HEK293 (cell line): Measurements from ENCODE around the gene IL2RA.

Experiments
- CTCF ChIA-PET: fragments of 350-600 bp; formaldehyde crosslinking; extraction: SDS; loops from one replicate; lab custom pipeline; 2021; ENCODE audit warnings: antibody characterized with exemption; lab: Yijun Ruan, JAX
- POLR2A ChIA-PET: fragments of 300-600 bp; formaldehyde crosslinking; extraction: SDS; loops from one replicate; lab custom pipeline; 2020; ENCODE audit warnings: antibody characterized with exemption, inconsistent platforms; lab: Yijun Ruan, JAX
- H3K27ac ChIP-seq: fragments of 200-500 bp; sonication (Bioruptor generic); 2 replicates; pipeline ENCODE4 v1.5.1; 2014; ENCODE audit warnings: low read depth, low read length, control low read depth, inconsistent platforms; ENCODE audit errors: extremely low read depth
- H3K36me3 ChIP-seq, 2 experiments: fragments of 200-500 bp in 1 of 2; sonication (Bioruptor generic) in 1 of 2; 1 replicate in 1 of 2; 2 replicates in 1 of 2; pipeline ENCODE4 v1.5.1; 2014 to 2017; ENCODE audit warnings: inconsistent platforms in 2 of 2, low read length in 2 of 2; ENCODE audit not compliant: control insufficient read depth in 2 of 2, insufficient read depth in 1 of 2
- H3K4me1 ChIP-seq: fragments of 200-500 bp; sonication (Bioruptor generic); 2 replicates; pipeline ENCODE4 v1.5.1; 2014; ENCODE audit warnings: mild to moderate bottlenecking, low read length, inconsistent platforms; ENCODE audit not compliant: control insufficient read depth, insufficient read depth
- H3K4me3 ChIP-seq: 2 replicates; pipeline ENCODE4 v1.5.1; 2011; ENCODE audit warnings: low read depth, mild to moderate bottlenecking, control low read depth, low read length, moderate library complexity
- H3K9me3 ChIP-seq: fragments of 200-500 bp; sonication (Bioruptor generic); 2 replicates; pipeline ENCODE4 v1.5.1; 2014; ENCODE audit warnings: low read depth, low read length, inconsistent platforms; ENCODE audit not compliant: control insufficient read depth, insufficient read depth
- MEIS1 ChIP-seq: sonication (generic); formaldehyde crosslinking; IDR thresholded peaks from 2 replicates; pipeline ENCODE4 v1.8.1; 2022; ENCODE audit warnings: missing genetic modification reagents, mild to moderate bottlenecking, borderline replicate concordance
- SALL2 ChIP-seq: fragments of 450-650 bp; formaldehyde crosslinking; IDR thresholded peaks from 2 replicates; pipeline ENCODE4 v1.5.0; 2017; ENCODE audit warnings: missing biosample characterization, mild to moderate bottlenecking, missing genetic modification characterization, borderline replicate concordance
- ZBTB1 ChIP-seq: fragments of 450-650 bp; formaldehyde crosslinking; IDR thresholded peaks from 2 replicates; pipeline ENCODE4 v1.5.1; 2016; ENCODE audit warnings: missing biosample characterization, missing genetic modification characterization
- ZNF10 ChIP-seq: fragments of 450-650 bp; formaldehyde crosslinking; IDR thresholded peaks from 2 replicates; pipeline ENCODE4 v1.5.1; 2017; ENCODE audit warnings: missing biosample characterization, missing genetic modification characterization
- ZNF146 ChIP-seq: fragments of 450-650 bp; formaldehyde crosslinking; IDR thresholded peaks from 2 replicates; pipeline ENCODE4 v1.5.1; 2016; ENCODE audit warnings: missing biosample characterization, missing genetic modification characterization
- ZNF366 ChIP-seq: fragments of 450-650 bp; formaldehyde crosslinking; conservative IDR thresholded peaks from 2 replicates; pipeline ENCODE4 v1.5.1; 2016; ENCODE audit warnings: missing biosample characterization, missing genetic modification characterization
- ZNF510 ChIP-seq: fragments of 450-650 bp; formaldehyde crosslinking; IDR thresholded peaks from 2 replicates; pipeline ENCODE4 v1.5.1; 2018; ENCODE audit warnings: mild to moderate bottlenecking, missing genetic modification characterization, missing biosample characterization; ENCODE audit not compliant: insufficient replicate concordance
- ZNF624 ChIP-seq: fragments of 450-650 bp; formaldehyde crosslinking; IDR thresholded peaks from 2 replicates; pipeline ENCODE4 v1.5.1; 2017; ENCODE audit warnings: missing biosample characterization, missing genetic modification characterization
- ZNF747 ChIP-seq: fragments of 450-650 bp; formaldehyde crosslinking; IDR thresholded peaks from 2 replicates; pipeline ENCODE4 v1.5.1; 2016; ENCODE audit warnings: missing biosample characterization, missing genetic modification characterization
- ZNF792 ChIP-seq: fragments of 450-650 bp; formaldehyde crosslinking; IDR thresholded peaks from 2 replicates; pipeline ENCODE4 v1.5.1; 2016; ENCODE audit warnings: missing biosample characterization, missing genetic modification characterization
- ZNF843 ChIP-seq: fragments of 450-650 bp; formaldehyde crosslinking; IDR thresholded peaks from 2 replicates; pipeline ENCODE4 v1.5.1; 2016; ENCODE audit warnings: missing biosample characterization, missing genetic modification characterization
- ZXDB ChIP-seq: fragments of 450-650 bp; formaldehyde crosslinking; IDR thresholded peaks from 2 replicates; pipeline ENCODE4 v1.5.1; 2016; ENCODE audit warnings: missing biosample characterization, missing genetic modification characterization
- TF ChIP-seq, protein P1 (sequence below): fragments of 450-650 bp; formaldehyde crosslinking; IDR thresholded peaks from 2 replicates; pipeline ENCODE4 v1.5.1; 2016; ENCODE audit warnings: missing biosample characterization, missing genetic modification characterization
- TF ChIP-seq, protein P2 (sequence below): fragments of 450-650 bp; formaldehyde crosslinking; IDR thresholded peaks from 2 replicates; pipeline ENCODE4 v1.5.1; 2016; ENCODE audit warnings: missing biosample characterization, missing genetic modification characterization, borderline replicate concordance
- TF ChIP-seq, protein P3 (sequence below): fragments of 450-650 bp; formaldehyde crosslinking; IDR thresholded peaks from 2 replicates; pipeline ENCODE4 v1.5.1; 2016; ENCODE audit warnings: missing biosample characterization, missing genetic modification characterization
- TF ChIP-seq, protein P4 (sequence below): fragments of 450-650 bp; formaldehyde crosslinking; IDR thresholded peaks from 2 replicates; pipeline ENCODE4 v1.5.1; 2017; ENCODE audit warnings: missing biosample characterization, missing genetic modification characterization
- TF ChIP-seq, protein P5 (sequence below): fragments of 450-650 bp; formaldehyde crosslinking; IDR thresholded peaks from 2 replicates; pipeline ENCODE4 v1.5.1; 2016; ENCODE audit warnings: missing biosample characterization, missing genetic modification characterization
- TF ChIP-seq, protein P6 (sequence below): fragments of 450-650 bp; formaldehyde crosslinking; IDR thresholded peaks from 2 replicates; pipeline ENCODE4 v1.5.1; 2016; ENCODE audit warnings: missing biosample characterization, missing genetic modification characterization, low read depth

The IL2RA gene

DNA sequence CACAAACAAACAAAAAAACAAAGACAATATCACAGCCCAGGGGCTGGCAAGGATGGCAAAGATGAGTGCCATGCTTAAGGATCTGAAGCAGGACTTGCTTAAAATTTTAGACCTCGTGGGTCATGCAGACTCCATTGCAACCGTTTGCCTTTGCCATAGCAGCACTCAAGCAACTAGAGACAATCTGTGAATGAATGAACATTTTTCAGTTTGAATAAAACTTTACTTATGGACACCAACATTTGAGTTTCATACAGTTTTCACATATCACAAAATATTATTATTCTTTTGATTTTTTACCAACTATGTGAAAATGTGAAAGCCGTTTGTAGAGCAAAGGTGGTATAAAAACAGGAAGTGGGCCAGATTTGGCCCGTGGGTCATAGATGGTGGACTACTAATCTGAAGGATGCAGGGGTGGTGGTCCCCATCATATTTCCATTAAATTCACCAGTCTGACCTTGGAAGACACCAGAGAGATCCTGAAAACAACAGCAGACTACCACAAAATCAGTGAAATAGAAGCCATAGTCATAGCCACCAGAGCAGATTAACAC is 18.3 kb upstream of the IL2RA start:
- H3K36me3 ChIP-seq = no peaks in the 10 kb centered on the region
- TF ChIP-seq, protein P1, sequence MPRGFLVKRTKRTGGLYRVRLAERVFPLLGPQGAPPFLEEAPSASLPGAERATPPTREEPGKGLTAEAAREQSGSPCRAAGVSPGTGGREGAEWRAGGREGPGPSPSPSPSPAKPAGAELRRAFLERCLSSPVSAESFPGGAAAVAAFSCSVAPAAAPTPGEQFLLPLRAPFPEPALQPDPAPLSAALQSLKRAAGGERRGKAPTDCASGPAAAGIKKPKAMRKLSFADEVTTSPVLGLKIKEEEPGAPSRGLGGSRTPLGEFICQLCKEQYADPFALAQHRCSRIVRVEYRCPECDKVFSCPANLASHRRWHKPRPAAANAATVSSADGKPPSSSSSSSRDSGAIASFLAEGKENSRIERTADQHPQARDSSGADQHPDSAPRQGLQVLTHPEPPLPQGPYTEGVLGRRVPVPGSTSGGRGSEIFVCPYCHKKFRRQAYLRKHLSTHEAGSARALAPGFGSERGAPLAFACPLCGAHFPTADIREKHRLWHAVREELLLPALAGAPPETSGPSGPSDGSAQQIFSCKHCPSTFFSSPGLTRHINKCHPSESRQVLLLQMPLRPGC = no peak
- TF ChIP-seq, protein P2, sequence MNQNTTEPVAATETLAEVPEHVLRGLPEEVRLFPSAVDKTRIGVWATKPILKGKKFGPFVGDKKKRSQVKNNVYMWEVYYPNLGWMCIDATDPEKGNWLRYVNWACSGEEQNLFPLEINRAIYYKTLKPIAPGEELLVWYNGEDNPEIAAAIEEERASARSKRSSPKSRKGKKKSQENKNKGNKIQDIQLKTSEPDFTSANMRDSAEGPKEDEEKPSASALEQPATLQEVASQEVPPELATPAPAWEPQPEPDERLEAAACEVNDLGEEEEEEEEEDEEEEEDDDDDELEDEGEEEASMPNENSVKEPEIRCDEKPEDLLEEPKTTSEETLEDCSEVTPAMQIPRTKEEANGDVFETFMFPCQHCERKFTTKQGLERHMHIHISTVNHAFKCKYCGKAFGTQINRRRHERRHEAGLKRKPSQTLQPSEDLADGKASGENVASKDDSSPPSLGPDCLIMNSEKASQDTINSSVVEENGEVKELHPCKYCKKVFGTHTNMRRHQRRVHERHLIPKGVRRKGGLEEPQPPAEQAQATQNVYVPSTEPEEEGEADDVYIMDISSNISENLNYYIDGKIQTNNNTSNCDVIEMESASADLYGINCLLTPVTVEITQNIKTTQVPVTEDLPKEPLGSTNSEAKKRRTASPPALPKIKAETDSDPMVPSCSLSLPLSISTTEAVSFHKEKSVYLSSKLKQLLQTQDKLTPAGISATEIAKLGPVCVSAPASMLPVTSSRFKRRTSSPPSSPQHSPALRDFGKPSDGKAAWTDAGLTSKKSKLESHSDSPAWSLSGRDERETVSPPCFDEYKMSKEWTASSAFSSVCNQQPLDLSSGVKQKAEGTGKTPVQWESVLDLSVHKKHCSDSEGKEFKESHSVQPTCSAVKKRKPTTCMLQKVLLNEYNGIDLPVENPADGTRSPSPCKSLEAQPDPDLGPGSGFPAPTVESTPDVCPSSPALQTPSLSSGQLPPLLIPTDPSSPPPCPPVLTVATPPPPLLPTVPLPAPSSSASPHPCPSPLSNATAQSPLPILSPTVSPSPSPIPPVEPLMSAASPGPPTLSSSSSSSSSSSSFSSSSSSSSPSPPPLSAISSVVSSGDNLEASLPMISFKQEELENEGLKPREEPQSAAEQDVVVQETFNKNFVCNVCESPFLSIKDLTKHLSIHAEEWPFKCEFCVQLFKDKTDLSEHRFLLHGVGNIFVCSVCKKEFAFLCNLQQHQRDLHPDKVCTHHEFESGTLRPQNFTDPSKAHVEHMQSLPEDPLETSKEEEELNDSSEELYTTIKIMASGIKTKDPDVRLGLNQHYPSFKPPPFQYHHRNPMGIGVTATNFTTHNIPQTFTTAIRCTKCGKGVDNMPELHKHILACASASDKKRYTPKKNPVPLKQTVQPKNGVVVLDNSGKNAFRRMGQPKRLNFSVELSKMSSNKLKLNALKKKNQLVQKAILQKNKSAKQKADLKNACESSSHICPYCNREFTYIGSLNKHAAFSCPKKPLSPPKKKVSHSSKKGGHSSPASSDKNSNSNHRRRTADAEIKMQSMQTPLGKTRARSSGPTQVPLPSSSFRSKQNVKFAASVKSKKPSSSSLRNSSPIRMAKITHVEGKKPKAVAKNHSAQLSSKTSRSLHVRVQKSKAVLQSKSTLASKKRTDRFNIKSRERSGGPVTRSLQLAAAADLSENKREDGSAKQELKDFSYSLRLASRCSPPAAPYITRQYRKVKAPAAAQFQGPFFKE (tag by site-specific recombination) = no peak
- TF ChIP-seq, protein P3, sequence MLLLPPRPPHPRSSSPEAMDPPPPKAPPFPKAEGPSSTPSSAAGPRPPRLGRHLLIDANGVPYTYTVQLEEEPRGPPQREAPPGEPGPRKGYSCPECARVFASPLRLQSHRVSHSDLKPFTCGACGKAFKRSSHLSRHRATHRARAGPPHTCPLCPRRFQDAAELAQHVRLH (tag by site-specific recombination) = no peak
- ChIA-PET CTCF (interaction anchor here (1.3 kb wide), 1 partner anchor 66 kb away, joined by 3 read pairs; no protein-coding TSS in a partner anchor), POLR2A (no interaction called here)
- H3K4me1 ChIP-seq = no peaks in the 10 kb centered on the region
- H3K9me3 ChIP-seq = no peaks in the 10 kb centered on the region
- H3K4me3 ChIP-seq = no peak overlapping the region
- no peak overlapping the region for H3K27ac ChIP-seq

DNA sequence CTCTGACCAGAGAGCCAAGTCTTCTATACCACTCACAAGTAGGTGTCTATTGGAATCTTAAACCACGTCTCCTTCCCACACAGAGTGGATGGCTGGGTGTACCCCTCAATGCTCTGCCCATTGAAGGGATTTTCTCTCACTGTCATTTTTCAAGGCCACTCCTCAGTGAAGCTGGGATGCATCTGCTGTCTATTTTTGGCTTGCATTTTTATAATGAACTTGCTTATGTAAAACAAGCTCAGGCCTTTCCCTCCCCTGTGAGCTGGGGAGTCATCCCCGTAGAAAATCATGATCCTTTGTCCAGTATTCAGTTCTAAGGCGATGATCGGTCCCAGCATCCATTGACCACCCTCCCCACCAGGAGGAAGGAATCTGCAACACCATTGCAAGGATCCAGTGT is 16.9 kb upstream of the IL2RA start:
- TF ChIP-seq ZBTB1 (tag by site-specific recombination) (no peak), ZNF146 (tag by site-specific recombination) (no peak), ZNF747 (tag by site-specific recombination) (no peak), SALL2 (no peak), ZNF792 (tag by site-specific recombination) (no peak), ZNF366 (tag by site-specific recombination) (no peak), ZNF10 (tag by site-specific recombination) (no peak), ZNF510 (no peak), MEIS1 (no peak), ZNF843 (no peak), ZNF624 (tag by site-specific recombination) (no peak), ZXDB (tag by site-specific recombination) (no peak)
- TF ChIP-seq, protein P4, sequence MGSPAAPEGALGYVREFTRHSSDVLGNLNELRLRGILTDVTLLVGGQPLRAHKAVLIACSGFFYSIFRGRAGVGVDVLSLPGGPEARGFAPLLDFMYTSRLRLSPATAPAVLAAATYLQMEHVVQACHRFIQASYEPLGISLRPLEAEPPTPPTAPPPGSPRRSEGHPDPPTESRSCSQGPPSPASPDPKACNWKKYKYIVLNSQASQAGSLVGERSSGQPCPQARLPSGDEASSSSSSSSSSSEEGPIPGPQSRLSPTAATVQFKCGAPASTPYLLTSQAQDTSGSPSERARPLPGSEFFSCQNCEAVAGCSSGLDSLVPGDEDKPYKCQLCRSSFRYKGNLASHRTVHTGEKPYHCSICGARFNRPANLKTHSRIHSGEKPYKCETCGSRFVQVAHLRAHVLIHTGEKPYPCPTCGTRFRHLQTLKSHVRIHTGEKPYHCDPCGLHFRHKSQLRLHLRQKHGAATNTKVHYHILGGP (tag by site-specific recombination) = no peak
- TF ChIP-seq, protein P5, sequence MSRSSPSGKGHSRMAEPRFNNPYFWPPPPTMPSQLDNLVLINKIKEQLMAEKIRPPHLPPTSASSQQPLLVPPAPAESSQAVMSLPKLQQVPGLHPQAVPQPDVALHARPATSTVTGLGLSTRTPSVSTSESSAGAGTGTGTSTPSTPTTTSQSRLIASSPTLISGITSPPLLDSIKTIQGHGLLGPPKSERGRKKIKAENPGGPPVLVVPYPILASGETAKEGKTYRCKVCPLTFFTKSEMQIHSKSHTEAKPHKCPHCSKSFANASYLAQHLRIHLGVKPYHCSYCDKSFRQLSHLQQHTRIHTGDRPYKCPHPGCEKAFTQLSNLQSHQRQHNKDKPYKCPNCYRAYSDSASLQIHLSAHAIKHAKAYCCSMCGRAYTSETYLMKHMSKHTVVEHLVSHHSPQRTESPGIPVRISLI (tag by site-specific recombination) = no peak
- TF ChIP-seq, protein P6, sequence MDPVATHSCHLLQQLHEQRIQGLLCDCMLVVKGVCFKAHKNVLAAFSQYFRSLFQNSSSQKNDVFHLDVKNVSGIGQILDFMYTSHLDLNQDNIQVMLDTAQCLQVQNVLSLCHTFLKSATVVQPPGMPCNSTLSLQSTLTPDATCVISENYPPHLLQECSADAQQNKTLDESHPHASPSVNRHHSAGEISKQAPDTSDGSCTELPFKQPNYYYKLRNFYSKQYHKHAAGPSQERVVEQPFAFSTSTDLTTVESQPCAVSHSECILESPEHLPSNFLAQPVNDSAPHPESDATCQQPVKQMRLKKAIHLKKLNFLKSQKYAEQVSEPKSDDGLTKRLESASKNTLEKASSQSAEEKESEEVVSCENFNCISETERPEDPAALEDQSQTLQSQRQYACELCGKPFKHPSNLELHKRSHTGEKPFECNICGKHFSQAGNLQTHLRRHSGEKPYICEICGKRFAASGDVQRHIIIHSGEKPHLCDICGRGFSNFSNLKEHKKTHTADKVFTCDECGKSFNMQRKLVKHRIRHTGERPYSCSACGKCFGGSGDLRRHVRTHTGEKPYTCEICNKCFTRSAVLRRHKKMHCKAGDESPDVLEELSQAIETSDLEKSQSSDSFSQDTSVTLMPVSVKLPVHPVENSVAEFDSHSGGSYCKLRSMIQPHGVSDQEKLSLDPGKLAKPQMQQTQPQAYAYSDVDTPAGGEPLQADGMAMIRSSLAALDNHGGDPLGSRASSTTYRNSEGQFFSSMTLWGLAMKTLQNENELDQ (tag by site-specific recombination) = no peak
- CTCF ChIA-PET = interaction anchor here (1.3 kb wide), 1 partner anchor 65 kb away, joined by 3 read pairs; no protein-coding TSS in a partner anchor
- H3K4me3 ChIP-seq = no peak overlapping the region
- H3K27ac ChIP-seq = no peak overlapping the region
- POLR2A ChIA-PET = no interaction called here
- H3K36me3 ChIP-seq = no peaks in the 10 kb centered on the region
- no peaks in the 10 kb centered on the region for H3K9me3 ChIP-seq
- no peaks in the 10 kb centered on the region for H3K4me1 ChIP-seq
